Smooth muscle cell (in vitro differentiated cells): ENCODE results near the gene GLRX5. TPM values are rescaled to one million over a fixed set of nuclear protein-coding genes. Genes with fewer than 3 reads are reported as not detected.

Source experiments
- DNase-seq: peaks from one replicate; lab custom pipeline; 2025; ENCODE audit not compliant: unreplicated experiment; lab: John Stamatoyannopoulos, UW
- H2AFZ ChIP-seq: fragments of 200-600 bp; sonication (generic); 2 replicates; pipeline ENCODE4 v1.6.0; 2016; ENCODE audit warnings: antibody characterized with exemption, low read depth, mild to moderate bottlenecking
- H3F3A ChIP-seq: fragments of 200-600 bp; sonication (generic); 2 replicates; pipeline ENCODE4 v1.6.0; 2017; ENCODE audit warnings: antibody characterized with exemption, low read depth
- H3K27ac ChIP-seq: fragments of 200-600 bp; sonication (generic); 2 replicates; pipeline ENCODE4 v1.5.1; 2016; ENCODE audit warnings: low read depth, mild to moderate bottlenecking
- H3K27me3 ChIP-seq: fragments of 200-600 bp; sonication (generic); 2 replicates; pipeline ENCODE4 v1.6.1; 2016; ENCODE audit warnings: low read depth, mild to moderate bottlenecking
- H3K36me3 ChIP-seq: fragments of 200-600 bp; sonication (generic); 2 replicates; pipeline ENCODE4 v1.5.1; 2016; ENCODE audit warnings: low read depth
- H3K4me1 ChIP-seq: fragments of 200-600 bp; sonication (generic); 2 replicates; pipeline ENCODE4 v1.5.1; 2016; ENCODE audit warnings: low read depth
- H3K4me2 ChIP-seq: fragments of 200-600 bp; sonication (generic); 2 replicates; pipeline ENCODE4 v1.6.0; 2016; ENCODE audit warnings: mild to moderate bottlenecking
- H3K4me3 ChIP-seq: fragments of 200-600 bp; sonication (generic); 2 replicates; pipeline ENCODE4 v1.5.1; 2016; ENCODE audit warnings: mild to moderate bottlenecking
- H3K79me2 ChIP-seq: fragments of 200-600 bp; sonication (generic); 2 replicates; pipeline ENCODE4 v1.6.0; 2016; ENCODE audit warnings: low read depth, mild to moderate bottlenecking
- H3K9ac ChIP-seq: fragments of 200-600 bp; sonication (generic); 2 replicates; pipeline ENCODE4 v1.6.0; 2016; ENCODE audit warnings: low read depth
- H3K9me3 ChIP-seq: fragments of 200-600 bp; sonication (generic); replicated peaks from 2 replicates; pipeline ENCODE4 v1.5.1; 2016; ENCODE audit warnings: low read depth
- H4K20me1 ChIP-seq: fragments of 200-600 bp; sonication (generic); 2 replicates; pipeline ENCODE4 v1.6.0; 2016; ENCODE audit warnings: low read depth
- CTCF ChIP-seq: fragments of 200-600 bp; sonication (generic); IDR thresholded peaks from 2 replicates; pipeline ENCODE4 v1.5.1; 2017; ENCODE audit warnings: borderline replicate concordance, mild to moderate bottlenecking, antibody characterized with exemption; ENCODE audit not compliant: insufficient read depth, poor library complexity, severe bottlenecking
- WGBS: methylation state at CpG from one replicate; pipeline ENCODE4 v1.1.7; 2016; ENCODE audit warnings: low lambda C conversion rate; 5-methylcytosine and 5-hydroxymethylcytosine counted together
- polyA plus RNA-seq: library from polyadenylated mRNA; unstranded; fragments of >200 nt; fragmentation: Nextera tagmentation; extraction: Ambion mirVana; gene quantifications from 2 replicates; pipeline ENCODE4 v1.2.1, GENCODE V29; 2016
- total RNA-seq: library from RNA; depleted of rRNA; stranded (reverse); fragments of >200 nt; gene quantifications from 2 replicates; pipeline ENCODE4 v1.2.3, GENCODE V29; 2014

The GLRX5 gene
- total and polyA plus RNA-seq, 2 experiments from 2014 or later, result 42.4 to 79.8 TPM

- H4K20me1 ChIP-seq, result no peaks in the 10 kb centered on the region
- H3K27ac ChIP-seq, result no peak overlapping the region
- 72% methylated on average over 3 of the region's 3 CpGs for WGBS
- H3K79me2 ChIP-seq, result no peaks in the 10 kb centered on the region
- TF ChIP-seq CTCF, result no peak
- no peak overlapping the region for H3K9ac ChIP-seq
- H2AFZ ChIP-seq, result no peak overlapping the region
- no peaks in the 10 kb centered on the region for H3F3A ChIP-seq
- no peaks in the 10 kb centered on the region for H3K4me1 ChIP-seq
- DNase-seq, result no peak
- H3K4me3 ChIP-seq, result no peak overlapping the region
- H3K4me2 ChIP-seq, result no peak overlapping the region
- H3K36me3 ChIP-seq, result no peaks in the 10 kb centered on the region
- H3K9me3 ChIP-seq, result no peaks in the 10 kb centered on the region
- no peaks in the 10 kb centered on the region for H3K27me3 ChIP-seq
Measured at GRCh38 chr14:95487669-95488084, 47.2 kb upstream of the GLRX5 start.

- Histone ChIP-seq H3K4me1 (no peaks in the 10 kb centered on the region), H3K9ac (no peak overlapping the region), H3K36me3 (no peaks in the 10 kb centered on the region), H3F3A (no peaks in the 10 kb centered on the region), H3K27ac (no peak overlapping the region), H2AFZ (no peak overlapping the region), H4K20me1 (no peaks in the 10 kb centered on the region), H3K9me3 (no peaks in the 10 kb centered on the region), H3K79me2 (no peaks in the 10 kb centered on the region), H3K4me3 (no peak overlapping the region), H3K27me3 (no peaks in the 10 kb centered on the region), H3K4me2 (no peak overlapping the region)
- 81% methylated on average over 6 of the region's 6 CpGs for WGBS
- TF ChIP-seq CTCF, result no peak
- DNase-seq, result no peak
Measured at GRCh38 chr14:95488376-95489213, 46.3 kb upstream of the GLRX5 start.

- Histone ChIP-seq H3K27ac (no peak overlapping the region), H3K27me3 (no peaks in the 10 kb centered on the region), H3K4me1 (no peaks in the 10 kb centered on the region), H3K4me3 (no peak overlapping the region), H3K4me2 (no peak overlapping the region), H3K79me2 (no peaks in the 10 kb centered on the region), H3K9me3 (no peaks in the 10 kb centered on the region), H2AFZ (no peak overlapping the region), H3K9ac (no peak overlapping the region), H3F3A (no peaks in the 10 kb centered on the region), H3K36me3 (no peaks in the 10 kb centered on the region), H4K20me1 (no peaks in the 10 kb centered on the region)
- WGBS, result 96% methylated on average over 9 of the region's 9 CpGs
- TF ChIP-seq CTCF, result no peak
- DNase-seq, result no peak
Measured at GRCh38 chr14:95489214-95490137, 45.4 kb upstream of the GLRX5 start.
